HL-60 (cell line): ENCODE measurements around the gene DVL1. TPM values are rescaled to one million over a fixed set of nuclear protein-coding genes. Genes with fewer than 3 reads are reported as not detected.

Source experiments
- microRNA-seq: library from miRNA; unstranded; fragments of <30 nt; microRNA quantifications from one replicate; pipeline ENCODE4, GENCODE V29; 2018

The DVL1 gene

Small RNAs within 50 kb of the gene (microRNA-seq; reads per million reads assigned to microRNA genes)
- gene MIR6726 (not detected), gene MIR6727 (not detected), gene MIR6808 (1.5 reads per million)
